Prostate gland (tissue), 2 donors: Measurements from ENCODE around the gene ASH1L. TPM values are rescaled to one million over a fixed set of nuclear protein-coding genes. Genes with fewer than 3 reads are reported as not detected.
"Not testable (repeated sequence)": the region's sequence is repeated elsewhere in the genome, so short reads cannot be mapped to it uniquely, and the experiment has no call there.

Experiments used
- DNase-seq: peaks from one replicate; pipeline ENCODE4 v3.0.0-alpha.2; 2019; ENCODE audit warnings: low spot score
- H3K27ac ChIP-seq, 2 donors: fragments of 200-600 bp; sonication (generic); 2 replicates each; pipeline ENCODE4 v1.5.1; 2017 to 2019
- H3K27me3 ChIP-seq: fragments of 200-600 bp; sonication (generic); replicated peaks from 2 replicates; pipeline ENCODE4 v1.5.1; 2019; ENCODE audit not compliant: insufficient read depth
- H3K36me3 ChIP-seq, 2 donors: fragments of 200-600 bp; sonication (generic); 1 replicate in 1 of 2; 2 replicates in 1 of 2; pipeline versions ENCODE4 v1.5.1 to v1.8.1; 2017 to 2019
- H3K4me1 ChIP-seq: fragments of 200-600 bp; sonication (generic); replicated peaks from 2 replicates; pipeline ENCODE4 v1.5.1; 2019
- H3K4me3 ChIP-seq, 2 donors: fragments of 200-600 bp; sonication (generic); 2 replicates each; pipeline ENCODE4 v1.5.1; 2017 to 2019
- H3K9me3 ChIP-seq: fragments of 200-600 bp; sonication (generic); 2 replicates; pipeline ENCODE4 v1.5.1; 2017
- POLR2A ChIP-seq: fragments of 450-650 bp; IDR thresholded peaks from one replicate; pipeline ENCODE4 v1.6.1; 2016; ENCODE audit warnings: antibody characterized with exemption, mild to moderate bottlenecking
- POLR2AphosphoS5 ChIP-seq: sonication (generic); formaldehyde crosslinking; IDR thresholded peaks from one replicate; pipeline ENCODE4 v1.6.1; 2017; ENCODE audit warnings: antibody characterized with exemption
- WGBS: methylation state at CpG from one replicate; pipeline ENCODE4 v1.1.5; 2018; 5-methylcytosine and 5-hydroxymethylcytosine counted together
- intact Hi-C: fragments of 100-400 bp; cut with DNase I; formaldehyde crosslinking; loops from one replicate; pipeline ENCODE4 v1.14.2; 2022
- total RNA-seq, 2 donors: library from RNA; depleted of rRNA; stranded (reverse); fragments of >200 nt; gene quantifications; one replicate each; pipeline ENCODE4 v1.1.0, GENCODE V29; 2016
- TF ChIP-seq, protein P1 (sequence below), 4 experiments: fragments of 200-600 bp in 2 of 4; fragments of 450-650 bp in 2 of 4; sonication (generic) in 2 of 4; IDR thresholded peaks; 1 replicate in 3 of 4; 2 replicates in 1 of 4; pipeline ENCODE4 v1.5.1; 2016 to 2019; ENCODE audit warnings: antibody characterized with exemption in 4 of 4, mild to moderate bottlenecking in 2 of 4, moderate library complexity in 2 of 4

ASH1L gene
- total RNA-seq, 2 donors from 2014 or later = 53.1 to 66.2 TPM

DNA sequence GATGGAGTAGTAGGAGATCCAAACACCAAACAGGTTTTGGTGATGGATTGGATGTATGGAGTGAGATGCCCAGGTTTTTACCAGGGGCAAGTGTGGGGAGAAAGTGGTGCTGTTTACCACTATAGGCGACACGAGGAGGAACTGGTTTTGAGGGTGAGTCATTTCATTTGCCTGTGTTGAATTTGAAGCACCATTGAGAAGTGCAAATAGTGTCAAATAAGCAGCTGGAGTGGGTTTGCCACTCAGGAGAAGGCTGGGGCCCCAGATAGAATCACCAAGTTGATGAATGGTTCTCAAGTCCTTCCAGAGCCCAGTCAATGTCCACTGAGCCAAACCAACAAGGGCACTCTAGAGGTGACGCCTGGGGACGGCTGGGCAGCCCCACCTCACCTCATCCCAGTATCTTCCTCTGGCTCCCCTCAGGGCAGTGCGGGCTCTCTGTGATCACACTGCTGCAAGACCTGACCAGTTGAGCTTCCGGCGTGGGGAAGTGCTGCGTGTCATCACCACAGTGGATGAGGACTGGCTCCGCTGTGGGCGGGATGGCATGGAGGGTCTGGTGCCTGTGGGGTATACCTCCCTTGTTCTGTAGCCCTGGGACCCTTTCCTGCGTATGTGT is 232.5 kb downstream of the ASH1L start:
- WGBS = 83% methylated on average over 11 of the region's 11 CpGs
- Histone ChIP-seq H3K4me1 (no peaks in the 10 kb centered on the region), H3K36me3 (no peaks in the 10 kb centered on the region), H3K4me3 (no peak overlapping the region), H3K9me3 (no peaks in the 10 kb centered on the region), H3K27me3 (no peaks in the 10 kb centered on the region), H3K27ac (no peak overlapping the region)
- intact Hi-C loops = no loop called here
- no peak for DNase-seq
- TF ChIP-seq POLR2AphosphoS5 = no peak
- TF ChIP-seq, protein P1, sequence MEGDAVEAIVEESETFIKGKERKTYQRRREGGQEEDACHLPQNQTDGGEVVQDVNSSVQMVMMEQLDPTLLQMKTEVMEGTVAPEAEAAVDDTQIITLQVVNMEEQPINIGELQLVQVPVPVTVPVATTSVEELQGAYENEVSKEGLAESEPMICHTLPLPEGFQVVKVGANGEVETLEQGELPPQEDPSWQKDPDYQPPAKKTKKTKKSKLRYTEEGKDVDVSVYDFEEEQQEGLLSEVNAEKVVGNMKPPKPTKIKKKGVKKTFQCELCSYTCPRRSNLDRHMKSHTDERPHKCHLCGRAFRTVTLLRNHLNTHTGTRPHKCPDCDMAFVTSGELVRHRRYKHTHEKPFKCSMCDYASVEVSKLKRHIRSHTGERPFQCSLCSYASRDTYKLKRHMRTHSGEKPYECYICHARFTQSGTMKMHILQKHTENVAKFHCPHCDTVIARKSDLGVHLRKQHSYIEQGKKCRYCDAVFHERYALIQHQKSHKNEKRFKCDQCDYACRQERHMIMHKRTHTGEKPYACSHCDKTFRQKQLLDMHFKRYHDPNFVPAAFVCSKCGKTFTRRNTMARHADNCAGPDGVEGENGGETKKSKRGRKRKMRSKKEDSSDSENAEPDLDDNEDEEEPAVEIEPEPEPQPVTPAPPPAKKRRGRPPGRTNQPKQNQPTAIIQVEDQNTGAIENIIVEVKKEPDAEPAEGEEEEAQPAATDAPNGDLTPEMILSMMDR (IDR thresholded peaks at IDR 0.05) = no peak
- TF ChIP-seq POLR2A = no peak

DNA sequence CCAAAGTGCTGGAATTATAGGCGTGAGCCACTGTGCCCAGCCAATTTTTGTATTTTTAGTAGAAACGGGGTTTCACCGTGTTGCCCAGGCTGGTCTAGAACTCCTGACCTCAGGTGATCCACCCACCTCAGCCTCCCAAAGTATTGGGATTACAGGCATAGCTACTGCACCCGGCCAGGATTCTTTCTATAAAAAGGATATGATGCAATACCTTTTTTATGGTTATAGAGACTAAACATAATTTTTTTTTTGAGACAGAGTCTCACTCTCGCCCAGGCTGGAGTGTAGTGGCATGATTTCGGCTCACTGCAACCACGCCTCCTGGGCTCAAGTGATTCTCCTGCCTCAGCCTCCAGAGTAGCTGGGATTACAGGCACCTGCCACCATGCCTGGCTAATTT is 233.7 kb downstream of the ASH1L start:
- H3K4me1 ChIP-seq, H3K4me3 ChIP-seq, DNase-seq, H3K9me3 ChIP-seq, intact Hi-C loops, H3K27ac ChIP-seq, H3K36me3 ChIP-seq, H3K27me3 ChIP-seq: not testable (repeated sequence)
- WGBS = 79% methylated on average over 7 of the region's 7 CpGs

DNA sequence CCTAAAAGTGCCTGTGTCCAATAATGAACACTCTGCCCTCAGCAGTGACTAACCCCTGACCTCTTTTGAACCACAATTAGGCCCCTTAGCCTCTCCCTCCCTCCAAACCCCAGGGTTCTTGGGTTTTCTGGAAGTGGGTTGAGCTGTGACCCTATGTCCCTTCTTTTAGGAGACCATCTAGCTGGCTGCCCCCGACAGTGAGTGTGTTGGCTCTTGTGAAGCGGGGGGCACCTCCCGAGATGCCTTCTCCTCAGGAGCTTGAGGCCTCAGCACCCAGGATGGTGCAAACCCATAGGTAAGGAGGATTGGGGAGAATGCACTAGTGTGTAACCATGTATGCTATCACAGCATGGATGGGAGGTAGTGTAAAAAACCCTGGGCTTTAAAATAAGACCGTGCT is 234.6 kb downstream of the ASH1L start:
- no peaks in the 10 kb centered on the region for H3K27me3 ChIP-seq
- H3K4me3 ChIP-seq = no peak overlapping the region
- H3K9me3 ChIP-seq = no peaks in the 10 kb centered on the region
- no peak for DNase-seq
- H3K4me1 ChIP-seq = no peaks in the 10 kb centered on the region
- intact Hi-C loops = no loop called here
- TF ChIP-seq POLR2A = no peak
- no peak for TF ChIP-seq POLR2AphosphoS5
- TF ChIP-seq, protein P1 (IDR thresholded peaks at IDR 0.05) = no peak
- H3K36me3 ChIP-seq = no peaks in the 10 kb centered on the region
- no peak overlapping the region for H3K27ac ChIP-seq
- WGBS = 84% methylated on average over 4 of the region's 4 CpGs

DNA sequence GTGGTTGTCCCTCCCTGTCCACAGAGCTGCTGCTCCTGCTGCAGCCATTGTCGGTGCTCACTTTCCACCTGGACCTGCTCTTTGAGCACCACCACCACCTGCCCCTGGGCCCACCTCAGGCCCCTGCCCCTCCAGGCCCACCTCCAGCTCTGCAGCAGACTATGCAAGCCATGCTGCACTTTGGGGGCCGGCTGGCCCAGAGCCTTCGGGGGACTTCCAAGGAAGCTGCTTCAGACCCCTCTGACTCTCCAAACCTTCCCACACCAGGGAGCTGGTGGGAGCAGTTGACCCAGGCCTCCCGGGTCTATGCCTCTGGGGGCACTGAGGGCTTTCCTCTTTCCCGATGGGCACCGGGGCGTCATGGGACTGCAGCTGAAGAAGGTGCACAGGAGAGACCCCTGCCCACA is 236.0 kb downstream of the ASH1L start:
- intact Hi-C loops = no loop called here
- TF ChIP-seq, protein P1 (IDR thresholded peaks at IDR 0.05) = no peak
- Histone ChIP-seq H3K4me1 (peaks cover 2% of the 10 kb centered on the region), H3K36me3 (no peaks in the 10 kb centered on the region), H3K27ac (no peak overlapping the region), H3K4me3 (no peak overlapping the region), H3K9me3 (no peaks in the 10 kb centered on the region), H3K27me3 (no peaks in the 10 kb centered on the region)
- WGBS = 84% methylated on average over 7 of the region's 7 CpGs
- no peak for DNase-seq

DNA sequence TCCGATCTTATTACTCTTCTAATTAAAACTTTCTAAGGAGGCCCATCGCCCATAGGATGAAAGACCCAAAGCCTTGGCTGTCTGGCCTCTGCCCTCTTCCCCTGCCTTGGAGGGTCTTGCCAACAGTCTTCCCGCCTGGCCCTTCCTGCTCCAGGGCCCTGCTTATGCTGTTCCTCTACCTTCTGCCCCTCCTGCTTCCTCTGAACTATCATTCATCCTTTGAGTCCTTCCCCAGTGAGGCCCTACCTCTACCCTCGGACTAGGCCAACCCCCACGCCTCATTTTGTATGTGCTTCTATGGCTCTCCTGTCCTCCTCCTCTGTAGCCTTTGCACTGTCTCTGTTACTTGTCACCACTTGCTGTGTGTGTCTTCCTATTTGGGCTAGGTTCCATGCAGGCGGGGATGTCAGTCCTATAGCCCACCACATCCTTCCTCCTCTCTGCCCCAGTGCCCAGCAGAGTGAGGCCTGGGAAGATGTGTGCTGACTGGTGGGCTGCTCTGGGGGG is 236.5 kb downstream of the ASH1L start:
- intact Hi-C loops = no loop called here
- Histone ChIP-seq H3K4me1 (peaks cover 4% of the 10 kb centered on the region), H3K36me3 (no peaks in the 10 kb centered on the region), H3K27me3 (no peaks in the 10 kb centered on the region), H3K4me3 (no peak overlapping the region), H3K27ac (no peak overlapping the region), H3K9me3 (no peaks in the 10 kb centered on the region)
- WGBS = 81% methylated on average over 6 of the region's 6 CpGs
- no peak for TF ChIP-seq POLR2AphosphoS5
- TF ChIP-seq, protein P1 (IDR thresholded peaks at IDR 0.05) = no peak
- no peak for TF ChIP-seq POLR2A
- DNase-seq = no peak
